HEK293T (cell line): ENCODE results near the gene STK24.

Experiments used
- BHLHE40 ChIP-seq: fragments of 450-650 bp; IDR thresholded peaks from 2 replicates; pipeline ENCODE4 v1.6.1; 2016; ENCODE audit warnings: mild to moderate bottlenecking, moderate library complexity, borderline replicate concordance
- FOXA1 ChIP-seq: fragments of 450-650 bp; IDR thresholded peaks from 2 replicates; pipeline ENCODE4 v1.6.1; 2016; ENCODE audit warnings: mild to moderate bottlenecking
- FOXM1 ChIP-seq: fragments of 450-650 bp; IDR thresholded peaks from 2 replicates; pipeline ENCODE4 v1.6.1; 2017; ENCODE audit warnings: mild to moderate bottlenecking, borderline replicate concordance
- SP1 ChIP-seq: fragments of 450-650 bp; IDR thresholded peaks from 2 replicates; pipeline ENCODE4 v1.6.1; 2017
- ZNF384 ChIP-seq: fragments of 450-650 bp; IDR thresholded peaks from 2 replicates; pipeline ENCODE4 v1.6.1; 2016

- TF ChIP-seq FOXA1: no peak
- TF ChIP-seq BHLHE40: no peak
- no peak for TF ChIP-seq SP1
- no peak for TF ChIP-seq FOXM1
- TF ChIP-seq ZNF384: no peak
These were observed 140.5 kb downstream of the STK24 start for GRCh38 chr13:98436233-98436910.
